ENCODE measurements around the gene N4BP2.

- no peak for TF ChIP-seq CTCF (conservative IDR thresholded peaks at IDR 0.05)
- no peak for TF ChIP-seq EZH2 (IDR thresholded peaks at IDR 0.05; ENCODE audit: low read depth)
These were observed 76.2 kb downstream of the N4BP2 start for GRCh38 chr4:40132816-40133215.
